ENCODE results near the gene NR3C1. TPM values are rescaled to one million over a fixed set of nuclear protein-coding genes. Genes with fewer than 3 reads are reported as not detected.

Gene NR3C1
- total RNA-seq, 4 donors from 2014 or later, result 40.4 to 55.0 (median 45.2) TPM

- no peak overlapping the region for H3K4me3 ChIP-seq (ENCODE audit: low read depth, poor library complexity, severe bottlenecking)
- intact Hi-C loops (cut with DNase I; ENCODE audit: low total_unique reads), result no loop called here
- 83 to 86% methylated on average over 3 of the region's 3 CpGs for WGBS, 2 donors
These were observed 22.3 kb upstream of the NR3C1 start for GRCh38 chr5:143425835-143426234.

DNA sequence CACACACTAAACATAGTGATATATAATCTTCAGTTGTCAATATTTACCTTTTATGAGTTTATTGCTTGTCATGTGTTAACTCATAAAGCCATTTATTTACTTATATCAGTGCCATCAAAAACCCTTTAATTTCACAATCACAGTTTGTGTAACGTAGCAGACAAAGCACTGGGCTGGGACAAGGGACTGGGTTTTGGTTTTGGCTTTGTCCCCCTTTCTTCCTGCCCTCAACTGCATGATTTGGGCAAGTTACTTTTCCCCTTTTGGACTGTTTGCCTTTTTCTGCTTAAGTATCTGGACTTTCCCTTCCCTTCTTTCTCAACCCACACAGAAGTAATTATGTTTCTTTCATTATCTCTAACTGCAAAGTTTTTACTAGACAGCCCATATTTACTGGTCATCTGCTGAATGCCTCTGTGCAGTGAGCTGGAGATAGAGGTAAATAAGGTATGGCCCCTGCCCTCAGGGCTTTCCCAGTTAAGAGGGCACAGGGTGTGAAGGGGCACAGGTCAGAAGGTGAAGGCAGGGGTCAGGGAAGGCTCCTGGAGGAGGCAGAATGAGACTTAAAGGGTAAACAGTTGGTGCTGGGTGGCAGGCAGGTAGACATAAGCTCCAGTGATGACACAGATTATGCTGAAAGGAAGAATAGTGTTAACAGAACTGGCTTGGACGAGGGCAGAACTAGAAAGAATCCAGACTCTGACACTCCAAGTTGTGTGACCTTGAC is 14.8 kb upstream of the NR3C1 start:
- no peak overlapping the region for H3K4me3 ChIP-seq (ENCODE audit: low read depth, poor library complexity, severe bottlenecking)
- intact Hi-C loops (cut with DNase I; ENCODE audit: low total_unique reads), result loop anchor here (10.0 kb wide), 1 partner anchor 406 kb away; no protein-coding TSS in a partner anchor
- WGBS, 2 donors, result 48 to 62% methylated on average over 2 of the region's 2 CpGs
- TF ChIP-seq POLR2A (IDR thresholded peaks at IDR 0.05), result no peak
- TF ChIP-seq CTCF (IDR thresholded peaks at IDR 0.05), result no peak
- no peak for DNase-seq (ENCODE audit: low spot score in 2 of 2)

More at GRCh38 chr5:143425835-143426234, 22.3 kb upstream of the NR3C1 start:
- TF ChIP-seq POLR2A (IDR thresholded peaks at IDR 0.05), result no peak
- no peak for TF ChIP-seq CTCF (IDR thresholded peaks at IDR 0.05)
- no peak for DNase-seq (ENCODE audit: low spot score in 2 of 2)

DNA sequence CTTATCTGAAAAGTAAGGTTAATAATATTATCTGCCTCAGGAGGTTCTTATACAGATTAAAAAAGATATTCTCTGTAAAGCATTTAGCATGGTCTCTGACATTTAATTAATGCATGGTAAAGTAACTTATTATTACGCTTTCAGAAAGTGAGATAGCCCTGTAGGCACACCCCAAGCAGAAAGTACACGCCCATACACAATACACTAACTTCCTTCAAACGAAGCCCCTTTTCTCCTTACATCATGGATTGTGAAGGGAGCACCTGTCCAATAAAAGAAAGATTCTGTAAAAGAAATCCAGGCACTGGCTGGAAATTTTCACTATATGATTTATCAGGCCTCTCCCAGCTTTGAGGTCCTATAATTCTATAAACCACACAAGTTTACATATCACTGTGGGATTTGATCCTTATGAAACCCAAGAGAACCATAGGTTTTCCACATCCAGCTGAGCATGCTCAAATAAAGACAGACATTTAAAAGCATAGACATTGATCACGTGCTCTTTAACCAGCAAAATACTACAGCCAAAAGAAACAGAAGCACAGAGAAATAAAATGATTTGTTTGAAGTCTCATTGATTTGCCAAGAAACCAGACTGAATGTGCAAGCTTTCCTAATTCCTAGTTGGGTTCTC is 14.1 kb upstream of the NR3C1 start:
- no peak overlapping the region for H3K4me3 ChIP-seq (ENCODE audit: low read depth, poor library complexity, severe bottlenecking)
- DNase-seq (ENCODE audit: low spot score in 2 of 2), result no peak
- 77 to 82% methylated on average over 4 of the region's 4 CpGs for WGBS, 2 donors
- TF ChIP-seq CTCF (IDR thresholded peaks at IDR 0.05) (no peak), POLR2A (IDR thresholded peaks at IDR 0.05) (no peak)
- intact Hi-C loops (cut with DNase I; ENCODE audit: low total_unique reads), result loop anchor here (10.0 kb wide), 1 partner anchor 407 kb away; no protein-coding TSS in a partner anchor

- DNase-seq (ENCODE audit: low spot score in 2 of 2), result no peak
- TF ChIP-seq CTCF (IDR thresholded peaks at IDR 0.05), result no peak
- TF ChIP-seq POLR2A (IDR thresholded peaks at IDR 0.05), result no peak
- H3K4me3 ChIP-seq (ENCODE audit: low read depth, poor library complexity, severe bottlenecking), result no peak overlapping the region
- intact Hi-C loops (cut with DNase I; ENCODE audit: low total_unique reads), result loop anchor here (10.0 kb wide), 1 partner anchor 408 kb away; no protein-coding TSS in a partner anchor
These were observed 12.9 kb upstream of the NR3C1 start for GRCh38 chr5:143416411-143416810.

DNA sequence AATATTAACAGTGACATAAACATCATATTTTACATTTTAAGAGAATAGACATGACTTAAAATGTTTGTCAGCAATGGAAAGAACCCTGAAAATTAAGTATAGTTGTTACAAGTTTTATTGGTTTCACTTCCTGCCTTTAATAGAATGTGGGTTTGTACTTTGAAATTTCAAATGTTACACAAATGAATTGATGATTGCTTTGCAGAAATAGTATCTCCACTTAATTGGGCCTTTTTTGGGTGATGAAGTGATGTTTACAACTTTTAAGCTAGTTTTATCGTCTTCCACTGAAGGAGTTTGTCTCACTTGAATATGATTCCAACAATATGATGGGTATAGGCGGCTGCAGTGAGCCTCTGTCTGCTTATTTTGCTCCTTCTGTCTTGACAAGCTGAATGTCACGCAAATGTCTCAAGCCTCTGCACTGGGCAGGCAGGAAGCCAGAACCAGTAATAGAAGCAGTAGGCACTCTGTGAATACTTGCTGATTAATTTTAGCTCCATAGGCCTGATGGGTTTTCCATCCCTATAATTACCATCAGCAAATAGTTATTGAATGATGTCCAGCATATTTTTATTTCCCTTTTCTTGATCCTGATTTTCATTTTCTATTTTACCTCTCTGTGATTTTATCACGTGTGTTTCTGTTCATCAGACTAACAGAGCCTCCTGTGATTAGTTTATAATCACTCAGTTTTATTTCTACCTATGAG is 10.6 kb upstream of the NR3C1 start:
- WGBS, 2 donors, result 63 to 68% methylated on average over 4 of the region's 4 CpGs
- intact Hi-C loops (cut with DNase I; ENCODE audit: low total_unique reads), result loop anchor here (10.0 kb wide), 1 partner anchor 411 kb away; no protein-coding TSS in a partner anchor

More for the DNA sequence above, 10.6 kb upstream of the NR3C1 start:
- TF ChIP-seq CTCF (IDR thresholded peaks at IDR 0.05), result no peak
- DNase-seq (ENCODE audit: low spot score in 2 of 2), result no peak
- no peak overlapping the region for H3K4me3 ChIP-seq (ENCODE audit: low read depth, poor library complexity, severe bottlenecking)
